Colon (tissue), 2 donors: ENCODE data around the gene RASL12.
"Not testable (repeated sequence)": the region's sequence is repeated elsewhere in the genome, so short reads cannot be mapped to it uniquely, and the experiment has no call there.

Experiments used
- FAIRE-seq: peaks from 2 replicates; lab custom pipeline; 2012; peaks lifted over from hg19 to GRCh38; lab: Jason Lieb, UNC
- donor health status: control.
- donor health status: control.

RASL12 gene, protein sequence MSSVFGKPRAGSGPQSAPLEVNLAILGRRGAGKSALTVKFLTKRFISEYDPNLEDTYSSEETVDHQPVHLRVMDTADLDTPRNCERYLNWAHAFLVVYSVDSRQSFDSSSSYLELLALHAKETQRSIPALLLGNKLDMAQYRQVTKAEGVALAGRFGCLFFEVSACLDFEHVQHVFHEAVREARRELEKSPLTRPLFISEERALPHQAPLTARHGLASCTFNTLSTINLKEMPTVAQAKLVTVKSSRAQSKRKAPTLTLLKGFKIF

DNA sequence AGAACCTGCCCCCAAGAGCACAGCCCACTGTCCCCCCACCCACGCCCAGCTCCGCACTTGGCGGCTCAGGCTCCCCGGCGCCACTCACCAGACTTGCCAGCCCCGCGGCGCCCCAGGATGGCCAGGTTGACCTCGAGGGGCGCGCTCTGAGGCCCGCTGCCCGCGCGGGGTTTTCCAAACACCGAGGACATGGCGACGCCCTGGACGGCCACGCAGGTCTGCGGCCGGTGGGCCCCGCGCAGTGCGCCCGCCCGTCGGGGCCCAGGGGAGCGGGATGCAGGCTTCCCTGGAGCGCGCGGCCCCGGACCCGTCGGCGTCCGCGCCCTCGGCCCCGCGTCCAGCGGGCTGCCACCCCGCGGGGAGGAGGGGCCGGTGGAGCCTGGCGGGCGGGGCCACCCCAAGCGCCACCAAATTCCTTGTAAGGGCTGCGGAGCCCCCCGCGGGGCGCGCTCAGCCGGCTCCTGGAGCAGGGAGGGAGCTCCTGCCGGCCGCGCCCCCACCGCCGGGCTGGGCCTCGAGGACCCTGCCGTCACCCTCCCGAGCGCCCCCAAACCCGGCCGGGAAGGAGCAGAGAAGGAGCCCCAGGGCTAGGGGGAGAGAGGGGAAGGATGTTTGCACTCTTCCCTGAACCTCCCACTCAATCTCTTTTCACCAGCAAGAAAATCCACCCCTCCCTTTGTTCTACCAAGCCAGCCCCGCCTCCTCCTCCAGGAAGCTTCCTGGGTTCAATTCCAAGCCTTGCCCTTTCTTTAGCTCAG, at the start of gene RASL12:
RASL12 (minus strand) TSS at position 347 of the 758 bp plus-strand sequence; CDS start at position 191, 156 bp downstream.
- no peak for FAIRE-seq

DNA sequence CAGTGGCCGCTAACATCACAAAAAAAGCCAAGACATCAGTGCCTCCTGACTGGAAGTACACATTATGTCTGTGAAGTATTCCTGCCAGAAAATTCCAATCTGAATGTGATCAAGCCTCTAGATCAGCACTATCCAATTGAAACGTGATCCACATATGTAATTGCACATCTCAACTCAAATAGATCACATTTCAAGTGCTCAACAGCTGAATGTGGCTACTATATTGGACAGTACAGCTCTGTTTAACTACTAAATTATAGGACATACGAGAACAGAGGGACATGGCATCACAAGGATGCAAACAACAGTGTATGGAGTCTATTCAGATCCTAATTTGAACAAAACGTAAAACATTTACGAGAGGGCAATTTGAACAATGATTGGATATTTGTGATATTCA, 47.8 kb upstream of the RASL12 start:
- FAIRE-seq: no peak

DNA sequence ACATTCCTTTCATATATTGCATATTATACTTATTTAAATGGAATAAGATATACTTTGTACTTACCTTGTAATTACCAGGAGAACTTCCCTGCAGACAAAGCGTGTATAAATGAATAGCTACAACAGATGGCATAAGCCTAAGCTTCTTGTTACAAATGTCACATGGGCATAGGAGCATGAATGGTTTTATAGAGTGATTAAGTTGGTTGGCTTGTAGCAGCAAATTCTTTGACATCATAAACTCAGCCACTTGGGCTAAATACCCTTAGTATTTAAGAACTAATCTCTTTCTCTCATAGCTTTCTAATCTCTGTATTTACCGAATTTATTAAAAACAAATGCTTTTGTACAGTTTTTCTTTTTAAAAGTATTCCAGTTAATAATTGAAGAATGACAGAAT, 47.3 kb upstream of the RASL12 start, which contains the start of gene UBAP1L:
UBAP1L (minus strand) TSS at position 115 of the 400 bp plus-strand sequence. CDS start 8,985 bp downstream, outside the sequence.
- FAIRE-seq: no peak

DNA sequence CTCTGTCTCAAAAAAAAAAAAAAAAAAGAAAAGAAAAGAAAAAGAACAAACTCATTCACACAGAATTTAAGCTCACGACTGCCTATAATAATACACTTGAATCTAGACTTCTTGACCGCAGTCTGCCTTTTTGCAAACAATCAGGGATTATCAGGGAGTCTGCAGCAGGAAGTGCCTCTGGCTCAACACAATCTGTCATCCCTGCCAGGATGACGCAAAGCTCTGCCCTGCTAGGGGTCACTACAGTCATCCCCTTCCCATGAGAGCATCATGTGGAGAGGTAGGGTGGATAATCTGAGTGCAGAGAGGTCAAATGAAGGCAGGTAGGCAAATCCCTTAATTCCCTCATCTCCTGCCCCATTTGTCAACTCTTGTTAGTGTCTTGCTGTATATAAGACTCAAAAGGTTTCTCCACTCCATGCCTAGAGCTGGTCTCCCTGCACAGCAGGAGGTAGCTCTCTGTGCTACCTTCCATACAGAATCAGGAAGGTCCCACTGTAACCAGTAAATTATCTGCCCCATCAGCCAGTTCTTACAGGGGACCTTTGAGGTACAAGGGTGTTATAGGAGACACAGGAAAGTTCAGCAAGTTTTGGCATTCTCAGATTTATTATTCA, 43.0 kb upstream of the RASL12 start:
- FAIRE-seq: no peak

DNA sequence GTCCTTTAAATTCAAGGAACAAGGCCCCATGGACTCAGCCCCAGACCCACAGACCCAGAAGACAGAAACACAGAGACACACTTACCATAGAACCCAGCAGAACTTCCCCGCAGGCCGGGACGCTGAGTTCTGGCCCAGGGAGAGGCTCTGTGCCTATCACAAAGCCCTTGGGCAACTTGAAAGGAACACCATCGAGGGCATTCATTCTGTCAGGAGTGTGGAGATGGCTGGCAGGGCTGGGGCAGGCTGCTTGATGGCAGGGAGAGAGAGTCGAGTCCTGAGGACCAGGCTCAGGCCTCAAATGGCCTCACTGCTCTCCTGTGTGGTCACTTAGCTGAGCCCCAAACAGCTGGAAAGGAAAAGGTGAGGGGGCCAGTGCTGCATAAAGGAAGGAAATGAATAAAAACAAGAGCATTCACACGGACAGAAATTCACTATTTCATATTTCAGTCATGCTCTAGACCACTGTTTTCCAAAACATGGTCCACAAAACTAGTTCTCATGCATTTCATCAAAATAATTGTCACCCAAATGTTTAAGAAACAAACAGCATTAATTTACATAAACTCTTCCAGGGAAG, 38.3 kb upstream of the RASL12 start:
- no peak for FAIRE-seq

DNA sequence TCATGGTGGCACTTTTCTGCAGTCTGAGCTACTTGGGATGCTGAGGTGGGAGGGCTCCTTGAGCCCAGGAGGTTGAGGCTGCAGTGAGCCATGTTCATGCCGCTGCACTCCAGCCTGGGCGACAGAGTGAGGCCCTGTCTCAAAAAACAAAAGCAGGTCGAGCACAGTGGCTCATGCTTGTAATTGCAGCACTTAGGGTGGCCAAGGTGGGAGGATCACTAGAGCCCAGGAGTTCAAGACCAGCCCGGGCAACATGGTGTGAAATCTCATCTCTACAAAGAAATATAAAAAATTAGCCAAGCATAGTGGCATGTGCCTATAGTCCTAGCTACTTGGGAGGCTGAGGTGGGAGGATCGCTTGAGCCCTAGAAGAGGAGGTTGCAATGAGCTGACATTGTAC, 37.2 kb upstream of the RASL12 start:
- FAIRE-seq: no peak

DNA sequence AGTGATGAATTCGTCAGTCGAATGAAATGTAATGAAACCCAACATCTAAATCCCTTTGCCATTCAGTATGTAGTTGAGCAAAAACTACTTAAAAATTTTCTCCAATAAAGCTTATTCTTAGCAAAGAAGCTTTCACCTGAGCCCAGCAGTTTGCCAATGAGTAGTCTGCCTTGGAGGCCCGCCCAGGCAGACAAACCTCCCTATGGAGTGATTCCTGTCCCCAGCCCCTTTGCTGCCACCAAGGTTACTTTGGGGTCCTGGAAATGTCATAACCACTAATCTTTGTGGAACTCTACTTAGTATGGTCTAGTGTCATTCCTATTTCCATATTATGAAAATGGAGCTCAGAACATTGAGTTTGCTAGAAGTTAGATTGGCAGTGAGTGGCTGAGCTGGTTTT, 35.1 kb upstream of the RASL12 start:
- no peak for FAIRE-seq

DNA sequence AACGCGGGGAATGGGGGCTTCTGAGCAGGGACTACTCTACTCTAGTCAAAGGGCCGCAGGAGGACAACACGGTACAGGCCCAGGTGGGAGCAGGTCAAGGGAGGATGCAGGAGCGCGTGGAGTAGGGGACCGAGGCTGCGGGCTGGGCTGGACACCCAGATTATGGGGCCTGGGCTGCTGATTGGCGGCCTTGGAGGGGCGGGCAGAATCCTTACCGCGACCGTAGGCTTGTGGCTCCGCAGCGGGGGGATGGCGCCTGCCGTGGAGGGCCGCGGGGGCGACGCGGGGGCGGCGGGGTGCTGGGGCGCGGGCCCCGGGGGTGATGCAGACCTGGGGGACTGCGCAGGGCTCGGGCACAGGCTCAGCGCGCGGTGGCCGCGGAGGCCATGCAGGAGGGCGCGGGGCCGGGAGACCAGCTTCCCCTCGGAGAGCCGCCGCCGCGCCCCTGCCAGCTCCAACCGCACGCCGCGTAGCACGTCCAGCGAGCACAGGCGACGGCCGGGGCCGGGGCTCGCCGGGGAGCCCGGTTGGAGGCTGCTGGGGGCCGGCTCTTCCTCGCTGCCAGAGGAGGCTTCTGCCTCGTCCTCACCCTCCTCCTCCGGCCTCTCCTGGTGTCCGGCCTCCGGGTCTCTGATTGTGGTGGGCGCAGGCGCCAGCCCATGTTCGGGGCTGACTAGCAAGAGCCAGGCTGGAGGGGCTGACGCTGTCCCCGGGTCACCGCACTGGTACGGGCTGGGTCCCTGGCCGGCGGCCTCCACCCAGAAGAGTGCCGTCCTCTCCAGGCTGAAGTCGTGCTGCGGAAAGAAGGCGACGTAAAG, 34.3 kb upstream of the RASL12 start:
- FAIRE-seq: no peak

DNA sequence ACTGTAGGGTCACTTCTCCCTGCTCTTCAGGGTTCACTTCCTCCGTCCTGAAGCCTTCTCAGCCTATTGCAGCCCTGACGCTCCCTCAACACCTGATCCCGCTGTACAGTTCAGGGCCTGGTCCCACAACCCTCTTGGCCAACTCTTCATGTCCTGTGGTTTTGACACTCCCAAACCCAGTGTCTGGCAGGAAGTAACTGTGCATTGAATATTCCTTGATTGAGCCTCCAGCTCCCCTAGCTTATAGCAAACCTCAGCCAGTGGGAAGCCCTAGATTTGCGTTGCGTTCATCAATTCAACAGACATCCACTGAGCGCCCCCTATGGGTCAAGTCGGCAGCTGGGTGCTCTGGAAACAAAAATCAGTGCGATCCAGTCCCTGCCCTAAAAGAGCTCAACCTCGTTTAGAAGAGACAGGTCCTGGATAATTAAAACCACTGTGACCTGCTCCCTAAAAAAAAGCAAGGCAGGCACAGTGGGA, 33.7 kb upstream of the RASL12 start:
- FAIRE-seq: no peak

DNA sequence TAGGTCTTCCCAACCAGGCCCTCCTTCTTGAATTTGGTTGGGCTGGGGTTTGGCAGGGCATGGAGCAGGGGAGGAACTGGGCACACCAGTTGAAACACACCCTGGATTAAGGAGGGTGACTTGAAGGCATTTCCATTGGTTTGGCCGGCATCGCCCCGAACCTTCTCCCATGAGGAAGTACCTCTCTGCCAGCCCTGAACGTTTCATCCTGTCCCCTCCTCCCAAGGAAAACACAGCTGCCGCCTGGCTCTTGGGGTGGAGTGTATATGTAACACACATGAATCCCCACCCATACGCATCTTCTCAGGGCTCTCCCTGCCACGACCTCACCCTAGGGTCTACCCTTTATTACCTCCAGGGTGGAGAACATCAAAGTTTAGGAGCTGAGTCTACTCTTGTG, 32.7 kb upstream of the RASL12 start:
- FAIRE-seq: no peak

DNA sequence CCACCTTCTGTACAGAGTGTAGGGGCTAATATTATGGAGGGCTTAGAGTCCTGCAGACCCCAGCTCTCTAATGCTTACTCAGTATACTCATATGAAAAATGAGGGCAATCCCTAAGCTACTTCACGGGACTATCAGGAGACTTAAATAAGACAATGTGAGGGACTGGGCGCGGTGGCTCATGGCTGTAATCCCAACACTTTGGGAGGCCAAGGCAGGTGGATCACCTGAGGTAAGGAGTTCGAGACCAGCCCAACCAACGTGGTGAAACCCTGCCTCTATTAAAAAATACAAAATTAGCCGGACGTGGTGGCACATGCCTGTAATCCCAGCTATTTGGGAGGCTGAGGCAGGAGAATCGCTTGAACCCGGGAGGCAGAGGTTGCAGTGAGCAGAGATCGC, 32.0 kb upstream of the RASL12 start:
- not testable (repeated sequence) for FAIRE-seq

DNA sequence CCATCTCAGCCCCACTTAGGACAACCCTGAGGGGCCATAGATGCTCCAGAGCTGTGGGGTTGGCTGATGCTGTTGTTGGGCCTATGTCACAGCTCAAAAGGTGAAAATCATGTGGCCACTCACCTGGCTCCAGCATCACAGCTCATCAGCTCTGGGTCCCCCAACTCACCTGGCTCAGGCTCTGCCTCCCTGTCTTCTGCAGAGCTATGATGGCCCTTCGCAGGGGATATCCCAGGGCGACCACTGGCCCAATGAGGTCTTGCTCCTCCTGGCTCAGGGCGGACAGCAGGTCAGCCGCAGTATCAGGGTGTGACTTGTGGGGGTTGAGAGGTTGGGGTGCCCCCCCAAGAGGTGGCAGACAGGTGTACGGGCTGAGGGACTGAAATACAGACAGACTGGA, 31.5 kb upstream of the RASL12 start:
- FAIRE-seq: no peak

DNA sequence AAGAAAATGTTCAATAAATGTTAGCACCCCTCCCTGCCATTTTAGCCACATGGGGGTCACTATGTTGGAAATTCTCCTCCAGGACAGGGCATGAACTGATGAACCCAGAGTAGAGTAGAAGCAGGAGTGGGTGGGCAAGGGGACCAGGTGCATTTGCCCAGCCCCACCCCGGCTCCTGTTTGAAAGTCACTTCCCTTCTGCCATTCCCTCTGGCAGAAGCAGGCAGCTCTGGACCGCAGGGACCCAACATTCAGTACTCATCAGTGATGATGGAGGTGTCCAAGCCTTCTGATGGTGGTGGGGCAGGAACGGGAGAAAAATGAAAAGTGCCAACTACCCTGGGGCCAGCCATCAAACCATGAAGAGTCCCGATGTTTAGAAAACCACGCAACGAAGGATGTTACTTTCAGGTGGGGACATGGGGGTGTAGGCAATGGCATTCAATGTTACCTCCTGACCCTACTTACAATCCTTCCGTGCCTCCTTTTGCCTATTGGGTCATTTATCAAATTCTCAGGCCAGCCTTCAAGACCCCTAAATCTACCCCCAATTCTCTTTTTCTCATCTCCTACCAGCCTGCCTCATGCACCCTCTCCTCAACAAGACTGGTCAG, 30.0 kb upstream of the RASL12 start:
- FAIRE-seq: no peak

DNA sequence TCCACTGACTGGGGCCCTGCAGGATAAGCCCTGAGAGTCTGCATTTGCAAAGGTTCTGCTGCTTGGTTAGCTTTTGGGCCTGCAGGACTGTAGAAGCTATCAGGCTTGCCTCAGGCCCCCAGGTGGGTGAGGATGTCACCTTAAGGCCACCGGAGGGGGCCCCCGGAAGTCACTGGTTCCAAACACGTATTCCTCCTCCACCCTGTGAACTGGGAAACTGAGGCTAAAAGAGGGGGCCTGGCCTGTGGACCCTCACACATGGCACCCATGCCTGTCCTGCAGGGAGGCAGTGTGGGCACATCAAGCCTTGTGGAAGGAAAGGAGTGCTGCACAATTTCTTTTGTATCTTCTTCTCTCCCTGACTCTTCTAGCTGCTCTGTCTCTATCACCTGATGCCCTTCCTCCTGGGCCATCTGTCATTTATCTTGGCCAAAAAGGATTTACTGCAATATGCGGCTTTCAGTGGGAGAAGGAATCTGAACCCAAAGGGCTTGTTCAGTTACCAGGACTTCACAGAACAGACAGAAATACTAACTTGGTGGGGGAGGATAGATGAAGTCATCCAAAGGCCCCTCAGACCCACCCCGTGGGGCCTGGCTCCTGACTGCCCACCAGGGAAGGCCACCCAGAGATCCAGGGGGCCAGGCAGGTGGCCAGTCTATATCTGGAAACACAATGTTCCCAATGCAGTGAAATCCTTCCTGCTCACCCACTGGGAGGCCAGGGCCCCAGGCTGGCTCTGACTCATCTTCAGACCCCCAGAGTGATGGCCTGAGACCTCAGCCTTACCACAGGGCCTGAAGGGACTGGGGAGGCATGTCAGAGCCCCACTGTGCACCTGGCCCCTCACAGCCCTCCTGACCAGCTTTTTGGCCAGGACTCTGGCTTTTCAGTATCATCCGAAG, 28.9 kb upstream of the RASL12 start:
- no peak for FAIRE-seq

DNA sequence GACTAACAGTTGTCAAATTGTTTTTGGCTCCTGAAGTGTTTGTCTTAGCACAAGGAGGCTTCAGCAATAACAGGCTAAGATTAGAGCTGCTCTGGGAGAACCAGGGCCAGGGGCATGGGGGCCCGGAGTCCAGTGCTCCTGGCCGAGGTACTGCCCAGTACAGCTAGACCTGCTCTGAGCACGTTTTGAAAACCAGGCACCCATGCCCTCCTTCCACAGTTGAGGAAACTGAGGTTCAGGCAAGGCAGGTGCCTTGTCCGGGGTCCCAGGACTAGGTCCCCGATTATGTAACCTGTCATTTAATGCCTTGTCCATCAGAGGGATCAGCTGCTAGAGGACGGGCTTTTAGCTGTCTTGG, 27.9 kb upstream of the RASL12 start:
- no peak for FAIRE-seq

DNA sequence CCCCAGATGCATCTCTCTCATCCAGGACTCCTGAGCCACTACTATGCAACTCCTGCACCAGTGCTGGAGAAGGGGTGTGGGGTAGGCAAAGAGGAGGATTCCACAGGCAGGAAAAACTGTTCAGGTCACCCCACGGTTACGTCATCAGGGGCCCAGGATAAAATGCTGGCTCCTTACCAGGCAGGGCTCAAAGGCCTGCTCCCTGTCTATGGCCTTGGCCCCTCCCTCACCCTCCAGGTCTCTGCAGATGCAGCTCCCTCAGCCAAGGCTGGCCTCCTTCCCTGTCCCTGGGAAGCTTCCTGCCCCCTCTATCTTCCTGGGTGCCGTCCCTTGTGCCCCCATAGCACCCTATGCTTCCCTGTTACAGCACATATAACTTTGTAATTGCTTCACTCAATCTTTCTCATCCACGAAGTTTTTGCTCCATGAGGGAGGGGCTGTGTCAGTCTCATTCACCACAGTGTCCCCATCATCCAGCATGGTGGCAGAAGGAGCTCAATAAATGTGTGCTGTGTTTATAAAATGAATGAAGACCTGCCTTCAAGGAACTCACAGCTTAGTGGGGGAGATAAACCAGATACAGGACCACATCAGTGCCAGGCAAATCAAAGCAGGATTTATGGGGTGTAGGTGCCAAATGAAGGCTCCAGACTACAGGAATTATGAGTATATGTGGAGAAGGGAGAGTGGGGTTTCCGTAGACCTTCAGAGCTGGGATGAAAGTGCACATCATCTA, 27.4 kb upstream of the RASL12 start:
- no peak for FAIRE-seq

DNA sequence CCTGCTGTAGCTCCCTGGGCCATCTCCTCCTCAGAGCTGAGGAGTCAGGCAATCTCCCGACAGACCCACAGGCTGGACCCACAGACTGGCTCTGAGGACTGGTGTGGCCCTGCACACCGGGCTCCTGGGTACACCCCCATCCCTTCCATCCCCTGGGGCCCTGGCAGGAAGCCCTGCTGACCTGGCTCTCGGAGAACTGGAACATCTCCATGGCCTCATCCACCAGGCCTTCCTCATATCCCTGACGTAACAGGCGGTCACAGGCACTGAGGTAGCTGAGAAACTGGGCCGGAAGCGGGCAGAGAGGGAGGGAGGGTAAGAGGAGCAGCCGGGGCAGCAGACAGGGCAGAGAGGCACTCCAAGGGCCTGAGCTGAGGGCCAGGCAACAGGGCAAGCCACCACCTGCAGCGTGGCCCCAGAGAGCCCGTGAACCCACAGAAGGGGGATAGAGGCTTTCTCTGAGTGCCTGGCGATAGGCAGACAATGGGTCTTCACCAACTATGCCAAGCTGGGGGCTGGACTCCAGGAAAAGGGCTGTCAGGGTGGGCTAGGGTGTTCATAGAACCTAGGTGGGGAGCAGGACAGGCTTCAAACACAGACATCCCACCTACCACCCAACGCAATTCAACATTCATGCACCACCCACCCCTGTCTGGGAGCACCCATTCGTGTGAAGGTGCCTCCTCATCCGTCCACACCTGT, 26.7 kb upstream of the RASL12 start:
- no peak for FAIRE-seq

DNA sequence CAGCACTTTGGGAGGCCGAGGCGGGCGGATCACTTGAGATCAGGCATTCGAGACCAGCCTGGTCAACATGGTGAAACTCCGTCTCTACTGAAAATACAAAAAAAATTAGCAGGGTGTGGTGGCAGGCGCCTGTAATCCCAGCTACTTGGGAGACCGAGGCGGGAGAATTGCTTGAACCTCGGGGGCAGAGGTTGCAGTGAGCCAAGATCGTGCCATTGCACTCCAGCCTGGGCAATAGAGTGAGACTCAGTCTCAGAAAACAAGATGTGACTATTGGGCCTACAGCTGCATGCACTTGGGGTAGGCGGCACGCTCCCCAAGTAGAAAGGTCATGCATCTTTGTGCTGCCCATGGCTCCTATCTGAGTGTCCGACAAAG, 26.0 kb upstream of the RASL12 start:
- not testable (repeated sequence) for FAIRE-seq
